Natural killer cell treated with Interleukin-12 subunit alpha and Interleukin-12 subunit beta and Interleukin-15 and Interleukin-18, amount 100 ng/mL, for 72 hours (primary cell): ENCODE measurements around the gene TIMM17A. TPM values are rescaled to one million over a fixed set of nuclear protein-coding genes. Genes with fewer than 3 reads are reported as not detected.

Experiments
- ATAC-seq, 2 donors: fragments of 150-1000 bp; cut with Tn5 transposase in 1 of 2; sonication (Bioruptor Pico), chemical (Tn5 transposase) in 1 of 2; 2 replicates each; pipeline ENCODE4 v1.10.0; 2021
- DNase-seq: peaks from one replicate; pipeline ENCODE4 v3.0.0; 2022; ENCODE audit warnings: low spot score
- H3K27ac Mint-ChIP-seq, 2 donors: 1 replicate in 1 of 2; 2 replicates in 1 of 2; pipeline ENCODE4 v1.8.0; 2022; ENCODE audit warnings: mixed read lengths in 2 of 2, mild to moderate bottlenecking in 1 of 2, moderate library complexity in 1 of 2
- H3K27me3 Mint-ChIP-seq, 2 donors: 1 replicate in 1 of 2; 2 replicates in 1 of 2; pipeline ENCODE4 v1.8.0; 2022; ENCODE audit warnings: mixed read lengths in 2 of 2
- H3K36me3 Mint-ChIP-seq: one replicate; pipeline ENCODE4 v1.8.0; 2022; ENCODE audit warnings: mixed read lengths
- H3K4me1 Mint-ChIP-seq, 2 donors: 1 replicate in 1 of 2; 2 replicates in 1 of 2; pipeline ENCODE4 v1.8.0; 2022; ENCODE audit warnings: low read depth in 2 of 2, mixed read lengths in 2 of 2, mild to moderate bottlenecking in 1 of 2
- H3K4me3 Mint-ChIP-seq: one replicate; pipeline ENCODE4 v1.8.0; 2022; ENCODE audit warnings: mixed read lengths
- H3K9me3 Mint-ChIP-seq: 2 replicates; pipeline ENCODE4 v1.8.0; 2022; ENCODE audit warnings: mixed read lengths
- total RNA-seq, 2 donors: library from RNA; stranded (reverse); gene quantifications; one replicate each; pipeline ENCODE4 v1.2.3, GENCODE V29; 2022

Gene TIMM17A
- total RNA-seq, 2 donors from 2014 or later, result 81.5 to 89.5 TPM

- Mint-ChIP-seq H3K27me3 (no peaks in the 10 kb centered on the region), H3K4me3 (peak within 1 kb of the TSS; percentile 98), H3K4me1 (peaks cover 23 to 29% of the 10 kb centered on the region in 2 donors), H3K9me3 (no peaks in the 10 kb centered on the region), H3K36me3 (no peaks in the 10 kb centered on the region), H3K27ac (peak within 1 kb of the TSS; percentile 78 to 87)
- peak; percentile 83 for DNase-seq
- ATAC-seq, result peak; percentile 83 to 95
Measured at GRCh38 chr1:201982623-201983379, 27.5 kb downstream of the TIMM17A start, which contains the start of gene RNPEP. Gene RNPEP (plus strand): TSS chr1:201982648. CDS start chr1:201982667, 19 bp downstream.

GRCh38 chr1:201983380-201983805, 28.1 kb downstream of the TIMM17A start:
- Mint-ChIP-seq H3K4me3 (peak overlapping the region; percentile 97), H3K4me1 (peaks cover 23 to 29% of the 10 kb centered on the region in 2 donors), H3K27me3 (no peaks in the 10 kb centered on the region), H3K36me3 (no peaks in the 10 kb centered on the region), H3K9me3 (no peaks in the 10 kb centered on the region), H3K27ac (peak overlapping the region; percentile 77 to 87)
- ATAC-seq, result no peak
- DNase-seq, result no peak

DNA sequence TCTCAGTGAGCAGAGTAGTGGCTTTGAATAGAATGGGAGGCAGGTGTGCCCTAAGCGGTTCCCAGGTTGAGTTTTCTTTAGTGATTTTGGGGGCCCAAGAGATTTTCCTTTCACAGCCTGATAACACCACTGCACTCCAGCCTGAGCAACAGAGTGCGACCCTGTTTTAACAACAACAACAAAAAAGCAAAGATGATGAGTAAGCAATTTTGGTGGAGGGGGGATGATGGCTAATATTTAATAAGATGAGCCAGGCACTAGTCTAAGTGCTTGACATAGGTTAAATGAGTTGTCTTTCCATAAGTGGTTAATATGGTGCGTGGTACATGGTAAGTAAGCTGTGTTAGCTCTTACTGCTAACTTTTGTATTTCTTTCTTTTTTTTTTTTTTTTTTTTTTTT, 29.1 kb downstream of the TIMM17A start:
- Mint-ChIP-seq H3K36me3 (no peaks in the 10 kb centered on the region), H3K4me3 (no peak overlapping the region), H3K27me3 (no peaks in the 10 kb centered on the region), H3K9me3 (no peaks in the 10 kb centered on the region), H3K27ac (peak overlapping the region in 1 of 2 donors; percentile 87), H3K4me1 (peaks cover 23 to 29% of the 10 kb centered on the region in 2 donors)
- no peak for ATAC-seq
- DNase-seq, result no peak

DNA sequence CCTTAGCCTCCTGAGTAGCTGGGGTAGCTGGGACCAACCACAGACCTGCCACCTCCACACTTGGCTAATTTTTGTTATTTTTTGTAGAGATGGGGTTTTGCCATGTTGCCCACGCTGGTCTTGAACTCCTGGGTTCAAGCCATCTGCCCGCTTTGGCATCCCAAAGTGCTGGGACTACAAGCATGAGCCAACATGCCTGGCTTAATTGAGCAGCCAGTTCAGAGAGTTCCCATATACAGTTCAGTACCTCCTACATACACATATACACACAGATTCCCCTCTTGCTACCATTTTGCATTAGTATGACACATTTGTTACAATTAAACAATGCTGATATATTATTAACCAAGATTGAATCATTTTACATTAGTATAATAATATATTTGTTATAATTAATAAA, 30.1 kb downstream of the TIMM17A start:
- H3K27me3 Mint-ChIP-seq, result no peaks in the 10 kb centered on the region
- H3K27ac Mint-ChIP-seq, result no peak overlapping the region
- H3K36me3 Mint-ChIP-seq, result peaks cover 4% of the 10 kb centered on the region
- ATAC-seq, result no peak
- no peaks in the 10 kb centered on the region for H3K9me3 Mint-ChIP-seq
- H3K4me1 Mint-ChIP-seq, result peaks cover 23 to 29% of the 10 kb centered on the region in 2 donors
- H3K4me3 Mint-ChIP-seq, result no peak overlapping the region
- DNase-seq, result no peak

DNA sequence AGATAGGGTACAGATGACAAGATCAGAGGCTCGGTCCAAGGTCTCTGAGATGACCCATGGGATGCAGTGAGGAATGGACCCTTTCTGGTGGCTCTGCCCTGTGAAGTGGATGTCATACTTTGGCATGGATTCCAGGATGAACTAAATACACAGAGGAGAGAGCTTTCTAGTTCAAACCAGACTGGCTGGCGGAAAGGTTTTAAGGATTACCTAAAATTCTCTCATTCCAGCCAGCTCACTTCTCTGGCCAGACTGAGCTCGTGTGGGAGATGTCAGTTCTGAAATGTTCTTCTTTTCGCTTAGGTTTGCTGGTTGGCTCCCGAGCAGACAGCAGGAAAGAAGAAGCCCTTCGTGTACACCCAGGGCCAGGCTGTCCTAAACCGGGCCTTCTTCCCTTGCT, 33.3 kb downstream of the TIMM17A start:
- no peaks in the 10 kb centered on the region for H3K27me3 Mint-ChIP-seq
- H3K36me3 Mint-ChIP-seq, result peaks cover 15% of the 10 kb centered on the region
- H3K27ac Mint-ChIP-seq, result no peak overlapping the region
- H3K4me3 Mint-ChIP-seq, result no peak overlapping the region
- H3K9me3 Mint-ChIP-seq, result no peaks in the 10 kb centered on the region
- H3K4me1 Mint-ChIP-seq, result peaks cover 10 to 12% of the 10 kb centered on the region in 2 donors
- DNase-seq (no peak), ATAC-seq (no peak)

GRCh38 chr1:201989354-201990128, 34.2 kb downstream of the TIMM17A start:
- Mint-ChIP-seq H3K9me3 (no peaks in the 10 kb centered on the region), H3K27ac (peak overlapping the region in 1 of 2 donors; percentile 15), H3K27me3 (no peaks in the 10 kb centered on the region), H3K36me3 (peaks cover 20% of the 10 kb centered on the region), H3K4me3 (no peak overlapping the region), H3K4me1 (peaks cover 3 to 4% of the 10 kb centered on the region in 2 donors)
- ATAC-seq, result no peak
- no peak for DNase-seq

GRCh38 chr1:201990427-201990826, 35.1 kb downstream of the TIMM17A start:
- Mint-ChIP-seq H3K27ac (peak overlapping the region in 1 of 2 donors; percentile 15), H3K9me3 (no peaks in the 10 kb centered on the region), H3K36me3 (peaks cover 20% of the 10 kb centered on the region), H3K27me3 (no peaks in the 10 kb centered on the region), H3K4me1 (peaks cover 0 to 4% of the 10 kb centered on the region in 2 donors), H3K4me3 (no peak overlapping the region)
- no peak for ATAC-seq
- no peak for DNase-seq

DNA sequence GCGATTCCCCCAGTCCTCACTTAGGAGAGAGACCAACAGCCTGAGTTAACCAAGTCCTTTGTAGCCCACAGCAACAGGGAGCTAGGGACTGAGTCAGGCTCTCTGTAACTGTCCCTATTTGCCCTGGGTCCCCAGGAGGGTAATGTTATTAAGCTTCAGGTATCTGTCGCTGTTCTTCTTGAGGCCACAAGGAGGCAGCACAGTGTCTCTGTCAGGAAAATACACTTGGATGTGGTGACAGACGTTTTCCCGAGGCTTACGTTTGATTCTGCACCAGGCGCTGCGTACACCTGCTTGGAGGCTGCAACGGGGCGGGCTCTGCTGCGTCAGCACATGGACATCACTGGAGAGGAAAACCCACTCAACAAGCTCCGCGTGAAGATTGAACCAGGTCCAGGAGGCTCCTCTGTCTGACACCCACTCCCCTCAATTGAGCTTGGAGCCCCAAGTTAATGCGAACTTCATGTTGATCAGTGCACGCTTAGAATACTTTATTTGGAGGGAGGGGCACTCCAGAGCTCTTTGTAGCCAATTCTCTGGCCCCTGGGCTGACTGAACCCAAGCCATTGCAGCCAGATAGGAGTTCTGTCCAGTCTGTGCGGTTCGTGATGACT, 44.4 kb downstream of the TIMM17A start:
- Mint-ChIP-seq H3K4me1 (peaks cover 0 to 2% of the 10 kb centered on the region in 2 donors), H3K27ac (no peak overlapping the region), H3K27me3 (no peaks in the 10 kb centered on the region), H3K36me3 (peaks cover 11% of the 10 kb centered on the region), H3K9me3 (no peaks in the 10 kb centered on the region), H3K4me3 (no peak overlapping the region)
- DNase-seq (no peak), ATAC-seq (peak in 1 of 2 donors; percentile 62)

GRCh38 chr1:202002507-202002906, 47.2 kb downstream of the TIMM17A start:
- Mint-ChIP-seq H3K27me3 (no peaks in the 10 kb centered on the region), H3K27ac (no peak overlapping the region), H3K9me3 (no peaks in the 10 kb centered on the region), H3K4me1 (peaks cover 0 to 2% of the 10 kb centered on the region in 2 donors), H3K36me3 (peaks cover 5% of the 10 kb centered on the region), H3K4me3 (no peak overlapping the region)
- no peak for ATAC-seq
- no peak for DNase-seq

DNA sequence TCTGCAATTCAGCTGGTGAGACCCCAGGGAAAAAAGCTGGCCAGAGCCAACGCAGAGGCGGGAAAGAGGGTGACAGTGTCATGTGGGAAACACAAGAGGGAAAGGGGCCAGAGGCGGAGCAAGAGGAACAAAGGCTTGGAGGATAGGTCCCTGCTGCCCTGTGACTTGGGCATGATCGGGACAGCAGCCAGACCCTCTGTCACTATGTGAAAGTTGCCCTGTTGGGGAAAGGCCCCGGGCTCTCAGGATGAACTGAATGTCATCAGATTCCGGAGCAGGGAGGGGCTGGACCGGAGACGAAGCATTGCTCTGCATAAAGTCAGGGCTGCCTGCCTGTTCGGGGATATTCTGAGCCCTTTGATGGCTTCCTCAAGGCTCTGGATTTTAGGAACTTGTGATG, 49.4 kb downstream of the TIMM17A start:
- Mint-ChIP-seq H3K27me3 (no peaks in the 10 kb centered on the region), H3K36me3 (peaks cover 5% of the 10 kb centered on the region), H3K4me3 (no peak overlapping the region), H3K27ac (no peak overlapping the region), H3K4me1 (peaks cover 0 to 5% of the 10 kb centered on the region in 2 donors), H3K9me3 (no peaks in the 10 kb centered on the region)
- no peak for ATAC-seq
- DNase-seq, result no peak

DNA sequence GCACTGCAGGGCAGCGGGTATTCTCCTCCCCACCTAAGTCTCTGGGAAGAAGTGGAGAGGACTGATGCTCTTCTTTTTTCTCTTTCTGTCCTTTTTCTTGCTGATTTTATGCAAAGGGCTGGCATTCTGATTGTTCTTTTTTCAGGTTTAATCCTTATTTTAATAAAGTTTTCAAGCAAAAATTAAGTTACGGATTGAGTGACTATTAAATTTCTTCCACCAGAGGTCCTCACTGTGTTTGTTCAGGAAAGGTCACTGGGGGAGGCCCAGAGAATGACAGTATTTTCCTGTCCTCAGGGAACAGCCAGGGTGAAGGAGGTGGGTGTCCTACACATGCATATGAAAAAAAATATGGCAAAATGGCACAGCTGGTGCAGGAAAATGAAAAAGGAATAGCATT, 50.7 kb downstream of the TIMM17A start:
- Mint-ChIP-seq H3K27ac (no peak overlapping the region), H3K36me3 (no peaks in the 10 kb centered on the region), H3K4me3 (no peak overlapping the region), H3K4me1 (peaks cover 0 to 3% of the 10 kb centered on the region in 2 donors), H3K27me3 (no peaks in the 10 kb centered on the region), H3K9me3 (no peaks in the 10 kb centered on the region)
- ATAC-seq (no peak), DNase-seq (no peak)

DNA sequence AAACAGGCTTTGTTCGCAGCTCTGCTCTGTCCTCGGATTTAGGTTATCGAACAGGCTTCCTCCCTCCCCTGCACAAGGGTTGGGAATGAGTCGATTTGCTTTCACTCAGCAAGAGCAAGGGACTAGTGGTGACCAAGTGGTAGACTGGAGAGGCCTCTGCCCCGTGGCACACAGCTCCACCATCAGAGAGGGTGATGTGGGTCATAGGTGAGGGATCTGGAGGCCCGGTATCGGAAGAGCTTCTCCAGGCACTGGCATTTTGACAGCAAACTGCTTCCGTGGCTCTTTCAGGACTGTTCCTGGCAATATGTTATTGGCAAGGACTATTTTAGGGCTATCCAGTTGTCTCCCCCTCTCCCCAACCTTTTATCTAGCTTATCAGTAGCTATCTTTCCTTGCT, 52.0 kb downstream of the TIMM17A start:
- H3K4me1 Mint-ChIP-seq, result peaks cover 0 to 3% of the 10 kb centered on the region in 2 donors
- ATAC-seq (no peak), DNase-seq (no peak)
- H3K27me3 Mint-ChIP-seq, result no peaks in the 10 kb centered on the region
- no peaks in the 10 kb centered on the region for H3K36me3 Mint-ChIP-seq
- H3K9me3 Mint-ChIP-seq, result no peaks in the 10 kb centered on the region
- H3K27ac Mint-ChIP-seq, result no peak overlapping the region
- H3K4me3 Mint-ChIP-seq, result no peak overlapping the region

DNA sequence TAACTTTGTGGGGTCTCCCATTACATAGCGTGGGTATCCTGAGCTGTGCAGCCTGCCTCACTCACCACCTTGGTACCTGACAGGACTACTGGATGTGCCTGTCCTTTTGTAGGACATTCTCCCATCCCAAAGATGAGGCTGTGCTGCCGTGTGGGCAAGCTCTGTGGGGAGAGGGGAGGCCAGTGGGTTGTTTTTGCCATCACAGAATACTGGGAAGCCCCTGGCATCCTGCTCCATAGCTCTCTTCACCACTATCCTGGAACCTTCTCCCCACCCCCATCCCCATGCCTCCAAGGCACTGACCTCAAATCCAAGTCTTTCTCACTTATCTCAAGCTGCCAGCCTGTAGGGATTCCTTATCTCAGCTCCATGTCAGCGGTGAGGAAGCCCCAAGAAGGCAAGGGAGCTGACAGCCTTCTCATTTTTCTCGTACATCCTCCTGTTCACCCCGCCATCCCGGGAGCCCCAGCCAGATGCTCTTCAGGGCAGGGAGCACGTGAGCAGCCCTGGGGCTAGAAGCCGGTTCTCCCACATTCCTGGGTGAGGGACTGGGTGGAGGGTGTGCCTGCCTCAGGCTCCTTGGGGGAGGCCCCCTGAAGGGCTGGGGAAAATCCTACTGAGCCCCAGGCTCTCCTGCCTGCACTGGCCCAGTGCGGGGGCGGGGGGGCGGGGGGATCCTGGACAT, 52.6 kb downstream of the TIMM17A start:
- DNase-seq (no peak), ATAC-seq (no peak)
- H3K4me1 Mint-ChIP-seq, result peaks cover 0 to 3% of the 10 kb centered on the region in 2 donors
- no peak overlapping the region for H3K4me3 Mint-ChIP-seq
- no peaks in the 10 kb centered on the region for H3K36me3 Mint-ChIP-seq
- H3K27me3 Mint-ChIP-seq, result no peaks in the 10 kb centered on the region
- no peaks in the 10 kb centered on the region for H3K9me3 Mint-ChIP-seq
- H3K27ac Mint-ChIP-seq, result no peak overlapping the region
